ENCODE results near the gene TEX28. TPM values are rescaled to one million over a fixed set of nuclear protein-coding genes. Genes with fewer than 3 reads are reported as not detected.
"Not testable (repeated sequence)": the region's sequence is repeated elsewhere in the genome, so short reads cannot be mapped to it uniquely, and the experiment has no call there.

TEX28 gene, protein sequence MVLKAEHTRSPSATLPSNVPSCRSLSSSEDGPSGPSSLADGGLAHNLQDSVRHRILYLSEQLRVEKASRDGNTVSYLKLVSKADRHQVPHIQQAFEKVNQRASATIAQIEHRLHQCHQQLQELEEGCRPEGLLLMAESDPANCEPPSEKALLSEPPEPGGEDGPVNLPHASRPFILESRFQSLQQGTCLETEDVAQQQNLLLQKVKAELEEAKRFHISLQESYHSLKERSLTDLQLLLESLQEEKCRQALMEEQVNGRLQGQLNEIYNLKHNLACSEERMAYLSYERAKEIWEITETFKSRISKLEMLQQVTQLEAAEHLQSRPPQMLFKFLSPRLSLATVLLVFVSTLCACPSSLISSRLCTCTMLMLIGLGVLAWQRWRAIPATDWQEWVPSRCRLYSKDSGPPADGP
- total RNA-seq, result not detected

DNA sequence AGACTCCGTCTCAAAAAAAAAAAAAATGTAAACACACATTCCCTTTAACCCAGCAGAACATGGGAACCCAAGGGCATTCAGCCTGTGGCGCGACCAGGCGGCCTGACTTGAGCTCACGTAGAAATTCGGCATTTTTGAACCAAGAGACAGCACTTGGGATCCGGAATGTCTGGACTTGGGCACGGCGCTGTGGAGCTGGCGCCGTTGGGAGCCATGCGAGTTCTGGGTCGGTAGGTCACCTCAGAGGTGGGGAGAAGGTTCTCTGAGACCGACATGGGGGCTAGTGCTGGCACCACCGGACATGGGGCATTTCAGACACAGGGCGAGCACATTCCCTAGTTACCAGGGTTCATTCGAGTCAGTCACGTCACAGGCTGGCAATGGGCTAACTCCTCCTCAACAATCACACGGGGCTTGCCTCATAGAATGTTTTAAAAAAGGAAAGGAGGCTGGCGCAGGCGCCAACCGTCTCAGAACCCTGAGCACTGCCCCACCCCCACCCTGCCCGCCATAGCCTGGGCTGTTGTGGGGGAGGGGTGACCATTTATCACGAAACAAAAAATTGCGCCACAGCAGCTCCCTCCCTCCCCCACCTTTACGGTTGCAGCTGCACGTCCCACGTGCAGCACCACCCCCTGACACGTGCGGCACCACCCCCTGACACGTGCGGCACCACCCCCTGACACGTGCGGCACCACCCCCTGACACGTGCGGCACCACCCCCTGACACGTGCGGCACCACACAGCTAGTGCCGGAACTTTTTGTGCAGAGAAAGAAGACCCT is at the start of gene TEX28:
TEX28 (minus strand) TSS at position 334 of the 784 bp plus-strand sequence. CDS start 3,007 bp downstream, outside the sequence.
- no peak within 1 kb of the TSS for H3K4me3 ChIP-seq (ENCODE audit: low read length)
- H3K27me3 ChIP-seq (ENCODE audit: insufficient read depth, low read length), result no peaks in the 10 kb centered on the region
- H3K9me3 ChIP-seq (ENCODE audit: low read depth, low read length), result no peaks in the 10 kb centered on the region
- H3K4me1 ChIP-seq (ENCODE audit: insufficient read depth, low read length), result no peaks in the 10 kb centered on the region

DNA sequence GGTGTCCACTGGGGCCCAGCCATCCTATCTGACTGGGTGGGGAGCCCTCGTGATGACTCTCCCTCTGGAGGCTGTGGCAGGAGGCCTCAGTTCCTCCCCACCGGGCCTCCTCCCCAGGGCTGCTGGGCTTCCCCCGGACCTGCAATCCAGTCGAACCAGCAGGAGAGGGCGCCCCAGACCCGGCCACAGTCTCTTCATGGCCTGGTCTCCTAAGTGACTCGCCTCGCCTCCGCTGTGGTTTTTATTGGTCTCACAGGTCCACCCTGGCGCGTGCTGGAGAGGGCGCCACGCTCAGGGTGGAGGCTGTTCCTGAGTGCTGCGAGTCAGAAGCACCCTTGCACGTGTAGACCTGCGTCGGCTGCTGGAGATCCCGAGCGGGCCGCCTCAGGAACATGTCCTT is 48.7 kb upstream of the TEX28 start:
- not testable (repeated sequence) for H3K27me3 ChIP-seq (ENCODE audit: insufficient read depth, low read length); H3K4me3 ChIP-seq (ENCODE audit: low read length); H3K9me3 ChIP-seq (ENCODE audit: low read depth, low read length)
- H3K4me1 ChIP-seq (ENCODE audit: insufficient read depth, low read length), result peaks cover 15% of the 10 kb centered on the region

DNA sequence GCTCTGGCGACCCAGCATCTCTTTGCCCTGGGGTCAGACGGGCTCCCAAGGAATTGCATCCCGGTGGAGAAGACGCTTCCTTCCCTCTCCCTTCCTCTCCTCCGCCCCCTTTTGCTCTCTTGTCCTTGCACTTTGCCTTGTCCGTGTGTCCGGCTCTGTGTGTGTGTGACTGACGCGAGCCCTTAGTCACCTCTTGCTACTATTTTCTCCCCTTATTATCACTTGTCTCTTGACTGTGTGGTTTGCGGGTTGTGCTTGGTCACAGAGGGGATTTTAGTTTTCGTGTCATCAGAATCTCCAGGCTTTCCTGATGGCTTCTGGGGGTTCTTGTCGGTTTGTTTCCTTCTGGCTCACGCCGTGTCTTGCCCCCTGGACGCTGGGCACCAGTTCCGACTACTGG is 48.1 kb upstream of the TEX28 start:
- H3K4me3 ChIP-seq (ENCODE audit: low read length); H3K27me3 ChIP-seq (ENCODE audit: insufficient read depth, low read length); H3K4me1 ChIP-seq (ENCODE audit: insufficient read depth, low read length); H3K9me3 ChIP-seq (ENCODE audit: low read depth, low read length): not testable (repeated sequence)

DNA sequence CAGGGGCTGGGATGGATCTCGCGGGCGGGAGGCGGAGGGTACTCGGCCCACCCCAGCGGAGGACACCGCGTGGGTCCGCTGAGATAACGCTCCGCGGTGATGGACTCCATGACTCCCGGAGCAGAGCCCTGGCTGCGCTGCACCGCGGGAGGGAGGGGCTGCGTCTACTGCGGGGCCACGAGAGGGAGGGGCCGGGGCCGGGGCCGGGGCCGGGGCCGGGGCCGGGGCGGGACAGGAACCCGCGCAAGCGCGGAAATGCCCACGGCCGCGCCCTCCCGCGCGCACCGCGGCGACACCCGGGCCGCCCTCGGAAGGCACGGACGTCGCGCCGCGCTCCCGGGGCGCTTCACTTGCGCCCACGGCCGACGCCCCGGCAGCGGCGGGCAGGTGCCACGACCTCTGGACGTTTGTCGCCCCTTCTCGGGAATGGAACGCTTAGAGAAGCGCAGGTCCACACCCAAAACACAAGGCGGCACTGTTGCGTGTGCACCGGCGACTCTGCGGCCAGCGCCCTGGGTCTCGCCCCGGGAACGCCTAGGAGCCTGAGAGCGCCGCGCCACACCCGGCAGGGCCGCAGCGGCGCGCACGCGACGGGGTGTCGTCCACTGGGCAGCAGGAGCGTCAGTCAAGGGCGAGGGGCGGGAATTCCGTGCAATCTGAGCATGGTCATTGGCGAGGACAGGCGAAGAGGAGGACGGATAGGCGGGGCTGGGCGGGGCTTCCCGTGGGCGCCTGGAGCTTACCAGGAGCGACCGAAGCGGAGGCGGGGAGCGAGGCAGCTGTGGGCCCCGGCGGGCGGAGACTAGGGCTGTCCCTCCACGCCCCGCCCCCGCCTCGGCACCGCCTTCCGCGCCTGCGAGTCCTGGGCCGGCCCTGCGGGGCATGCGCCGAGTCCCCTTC is 46.7 kb upstream of the TEX28 start:
- not testable (repeated sequence) for H3K27me3 ChIP-seq (ENCODE audit: insufficient read depth, low read length); H3K9me3 ChIP-seq (ENCODE audit: low read depth, low read length); H3K4me1 ChIP-seq (ENCODE audit: insufficient read depth, low read length); H3K4me3 ChIP-seq (ENCODE audit: low read length)

DNA sequence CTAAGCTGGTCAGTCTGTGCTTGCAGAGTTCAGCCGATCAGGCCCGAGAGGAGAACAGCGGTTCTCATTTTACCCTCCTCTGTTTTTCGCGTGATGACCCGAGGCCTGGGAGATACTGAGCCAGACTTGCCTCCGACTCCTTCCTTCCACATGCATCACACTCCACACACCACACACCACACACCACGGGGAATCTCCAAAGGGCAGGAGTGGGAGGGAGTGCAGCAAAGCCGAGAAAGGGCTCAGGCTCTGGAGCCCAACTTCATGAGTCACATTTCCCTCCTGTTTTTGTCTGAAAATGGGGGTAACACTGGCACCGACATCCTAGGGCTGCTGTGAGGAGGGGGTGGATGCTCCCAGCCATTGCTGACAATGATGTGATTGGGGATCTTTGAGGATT is 39.6 kb upstream of the TEX28 start:
- Histone ChIP-seq H3K9me3 (ENCODE audit: low read depth, low read length) (no peaks in the 10 kb centered on the region), H3K27me3 (ENCODE audit: insufficient read depth, low read length) (no peaks in the 10 kb centered on the region), H3K4me3 (ENCODE audit: low read length) (no peak overlapping the region), H3K4me1 (ENCODE audit: insufficient read depth, low read length) (peaks cover 22% of the 10 kb centered on the region)

DNA sequence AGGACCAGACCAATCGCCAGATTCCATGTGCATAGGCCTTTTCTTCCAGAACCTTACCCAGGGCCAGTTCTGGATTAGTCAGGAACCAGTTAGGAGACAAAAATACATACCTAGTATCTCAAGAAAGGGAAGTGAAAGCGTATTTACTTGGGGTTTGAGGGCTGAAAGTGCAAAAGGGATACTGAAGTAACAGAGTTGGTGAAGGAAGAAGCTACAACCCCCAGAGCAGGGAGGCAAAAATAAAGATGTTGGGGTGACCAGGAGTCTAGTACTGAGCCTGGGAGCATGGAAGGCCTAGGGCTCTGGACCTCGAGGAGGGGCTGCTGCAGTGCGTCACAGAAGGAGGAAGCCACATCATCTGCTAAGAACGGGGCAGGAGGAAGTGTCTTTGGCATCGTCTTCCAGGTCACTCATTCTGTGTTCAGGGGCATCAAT is 38.9 kb upstream of the TEX28 start:
- Histone ChIP-seq H3K9me3 (ENCODE audit: low read depth, low read length) (no peaks in the 10 kb centered on the region), H3K4me1 (ENCODE audit: insufficient read depth, low read length) (peaks cover 22% of the 10 kb centered on the region), H3K4me3 (ENCODE audit: low read length) (no peak overlapping the region), H3K27me3 (ENCODE audit: insufficient read depth, low read length) (no peaks in the 10 kb centered on the region)

DNA sequence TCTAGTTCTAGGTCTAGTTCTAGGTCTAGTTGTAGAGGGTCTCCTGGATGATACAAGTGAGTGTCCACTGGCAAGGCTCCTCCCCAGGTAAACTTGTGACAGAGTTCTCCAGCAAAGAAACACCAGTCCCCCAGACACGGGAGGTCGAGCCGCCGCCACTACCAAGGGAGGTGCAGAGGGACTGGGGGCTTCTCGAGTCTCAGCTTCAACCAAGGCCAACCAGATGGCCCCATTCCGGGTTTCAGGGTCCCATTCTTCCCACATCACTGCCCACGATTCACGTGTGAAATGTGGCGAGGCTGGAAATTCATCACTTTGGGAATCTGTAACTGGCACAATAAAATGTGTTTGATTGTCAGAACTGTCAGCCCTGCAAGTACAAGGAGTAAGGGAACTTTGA is 38.2 kb upstream of the TEX28 start:
- no peaks in the 10 kb centered on the region for H3K27me3 ChIP-seq (ENCODE audit: insufficient read depth, low read length)
- peaks cover 22% of the 10 kb centered on the region for H3K4me1 ChIP-seq (ENCODE audit: insufficient read depth, low read length)
- H3K9me3 ChIP-seq (ENCODE audit: low read depth, low read length), result no peaks in the 10 kb centered on the region

DNA sequence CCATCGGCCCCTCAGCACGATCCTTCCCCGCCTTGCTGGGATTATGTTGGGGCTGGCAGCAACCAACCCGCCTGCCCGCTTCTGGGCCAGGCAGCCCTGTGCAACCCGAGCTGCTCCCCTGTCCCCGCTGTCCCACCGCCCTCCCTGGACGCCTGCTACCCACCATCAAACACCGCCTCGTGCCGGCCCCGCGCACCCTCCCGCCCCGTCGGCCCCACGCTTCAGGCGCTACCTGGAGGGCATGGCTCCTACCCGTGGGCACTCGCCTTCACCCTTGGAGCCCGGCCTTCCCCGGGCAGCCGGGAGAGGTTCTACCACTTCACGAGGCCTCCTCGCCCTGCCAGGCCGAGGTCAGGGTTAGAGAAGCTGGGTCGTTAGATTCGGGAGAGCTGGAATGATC is 37.6 kb upstream of the TEX28 start:
- Histone ChIP-seq H3K27me3 (ENCODE audit: insufficient read depth, low read length) (no peaks in the 10 kb centered on the region), H3K4me1 (ENCODE audit: insufficient read depth, low read length) (peaks cover 28% of the 10 kb centered on the region), H3K9me3 (ENCODE audit: low read depth, low read length) (no peaks in the 10 kb centered on the region), H3K4me3 (ENCODE audit: low read length) (no peak overlapping the region)

More for the DNA sequence above, 38.2 kb upstream of the TEX28 start:
- H3K4me3 ChIP-seq (ENCODE audit: low read length), result no peak overlapping the region

DNA sequence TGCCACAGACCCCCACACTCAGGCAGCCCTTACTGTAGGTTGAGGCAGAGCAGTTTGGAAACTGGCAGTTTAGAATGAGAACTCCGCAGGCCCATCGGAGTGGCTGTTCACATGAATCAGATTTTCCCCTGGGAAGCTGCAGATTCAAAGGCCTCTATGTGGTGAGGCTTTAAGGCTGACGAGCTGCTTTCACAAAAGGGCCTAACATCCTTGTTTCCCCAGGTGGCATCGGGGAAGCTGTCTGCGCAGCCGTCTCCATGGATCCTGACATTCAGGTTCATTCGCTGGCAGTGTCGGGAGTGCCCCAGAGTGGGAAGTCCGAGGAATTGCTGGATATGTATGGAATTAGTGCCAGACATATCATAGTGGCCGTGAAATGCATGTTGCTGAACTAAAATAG is 34.4 kb upstream of the TEX28 start:
- no peaks in the 10 kb centered on the region for H3K27me3 ChIP-seq (ENCODE audit: insufficient read depth, low read length)
- no peaks in the 10 kb centered on the region for H3K9me3 ChIP-seq (ENCODE audit: low read depth, low read length)
- peaks cover 39% of the 10 kb centered on the region for H3K4me1 ChIP-seq (ENCODE audit: insufficient read depth, low read length)
- no peak overlapping the region for H3K4me3 ChIP-seq (ENCODE audit: low read length)

DNA sequence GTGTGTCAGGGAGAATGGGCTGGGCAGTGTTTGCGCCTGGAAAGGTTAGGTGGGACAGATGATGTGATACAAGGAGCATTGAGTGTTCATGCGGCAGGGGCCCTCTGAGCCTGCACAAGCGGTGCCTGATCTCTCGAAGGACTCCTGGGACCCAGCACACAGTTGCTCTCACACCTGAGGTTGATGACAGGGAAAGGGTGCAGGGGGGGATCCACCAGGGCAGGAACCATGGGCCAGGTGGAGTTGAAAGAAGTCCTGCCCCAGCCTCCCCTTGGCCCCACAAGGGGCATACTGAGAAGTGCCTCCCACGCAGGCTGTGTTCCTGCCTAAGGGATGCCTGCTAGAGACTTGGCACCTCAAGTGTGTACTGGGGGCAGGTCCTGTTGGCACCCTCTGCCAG is 33.7 kb upstream of the TEX28 start:
- peaks cover 33% of the 10 kb centered on the region for H3K4me1 ChIP-seq (ENCODE audit: insufficient read depth, low read length)
- H3K9me3 ChIP-seq (ENCODE audit: low read depth, low read length), result no peaks in the 10 kb centered on the region
- no peaks in the 10 kb centered on the region for H3K27me3 ChIP-seq (ENCODE audit: insufficient read depth, low read length)
- no peak overlapping the region for H3K4me3 ChIP-seq (ENCODE audit: low read length)

DNA sequence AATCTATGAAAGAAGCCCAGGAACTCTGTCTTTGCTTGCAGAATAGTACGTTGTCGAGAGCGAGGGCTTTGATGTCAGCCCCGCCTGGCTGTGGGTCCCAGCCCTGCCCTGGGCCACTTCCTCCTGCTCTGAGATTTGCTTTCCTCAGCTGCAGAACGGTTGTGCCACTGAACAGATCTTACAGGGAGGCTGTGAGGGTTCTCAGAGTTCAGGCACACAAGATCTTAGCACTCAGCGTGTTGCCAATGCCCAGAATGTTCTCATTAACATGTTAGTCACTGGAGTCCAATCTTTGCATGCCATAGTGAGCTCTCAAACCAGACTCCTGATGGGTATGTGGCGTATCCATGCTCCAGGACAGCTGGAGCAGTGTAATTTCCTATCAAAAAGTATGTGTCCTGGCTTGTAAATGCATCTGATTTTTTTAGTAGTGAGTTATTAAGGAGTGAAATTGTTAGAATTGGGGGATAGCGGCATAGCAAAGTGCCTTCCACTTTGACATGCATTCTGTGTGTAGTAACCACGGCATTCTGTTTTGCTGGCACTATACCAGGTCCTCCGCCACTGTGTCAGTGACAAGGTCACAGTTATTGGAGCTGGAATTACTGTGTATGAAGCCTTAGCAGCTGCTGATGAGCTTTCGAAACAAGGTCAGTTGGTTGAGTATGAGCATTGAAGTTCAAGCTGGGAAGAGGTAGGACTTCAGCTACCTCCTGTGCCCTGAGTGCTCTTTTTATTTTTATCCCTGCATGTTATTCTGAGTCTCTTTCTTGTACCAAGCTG is 32.3 kb upstream of the TEX28 start:
- no peaks in the 10 kb centered on the region for H3K27me3 ChIP-seq (ENCODE audit: insufficient read depth, low read length)
- H3K4me3 ChIP-seq (ENCODE audit: low read length), result no peak overlapping the region
- no peaks in the 10 kb centered on the region for H3K9me3 ChIP-seq (ENCODE audit: low read depth, low read length)
- peaks cover 26% of the 10 kb centered on the region for H3K4me1 ChIP-seq (ENCODE audit: insufficient read depth, low read length)

DNA sequence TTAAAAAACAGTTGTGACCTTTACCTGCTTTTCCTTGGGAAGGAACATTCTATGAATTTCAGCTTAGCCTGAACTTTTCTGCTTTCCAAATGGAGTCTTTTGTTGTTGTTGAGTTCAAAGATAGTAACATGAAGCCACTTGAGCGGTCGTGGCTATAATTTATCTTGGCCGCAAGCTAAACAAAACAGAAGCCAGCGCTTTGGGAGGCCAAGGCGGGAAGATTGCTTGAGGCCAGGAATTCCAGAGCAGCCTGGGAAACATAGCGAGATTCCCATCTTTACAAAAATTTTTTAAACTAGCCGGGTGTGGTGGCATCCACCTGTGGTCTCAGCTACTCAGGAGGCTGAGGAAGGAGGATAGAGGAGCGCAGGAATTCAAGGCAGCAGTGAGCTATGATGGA is 30.6 kb upstream of the TEX28 start:
- peaks cover 26% of the 10 kb centered on the region for H3K4me1 ChIP-seq (ENCODE audit: insufficient read depth, low read length)
- no peaks in the 10 kb centered on the region for H3K9me3 ChIP-seq (ENCODE audit: low read depth, low read length)
- H3K27me3 ChIP-seq (ENCODE audit: insufficient read depth, low read length), result no peaks in the 10 kb centered on the region

DNA sequence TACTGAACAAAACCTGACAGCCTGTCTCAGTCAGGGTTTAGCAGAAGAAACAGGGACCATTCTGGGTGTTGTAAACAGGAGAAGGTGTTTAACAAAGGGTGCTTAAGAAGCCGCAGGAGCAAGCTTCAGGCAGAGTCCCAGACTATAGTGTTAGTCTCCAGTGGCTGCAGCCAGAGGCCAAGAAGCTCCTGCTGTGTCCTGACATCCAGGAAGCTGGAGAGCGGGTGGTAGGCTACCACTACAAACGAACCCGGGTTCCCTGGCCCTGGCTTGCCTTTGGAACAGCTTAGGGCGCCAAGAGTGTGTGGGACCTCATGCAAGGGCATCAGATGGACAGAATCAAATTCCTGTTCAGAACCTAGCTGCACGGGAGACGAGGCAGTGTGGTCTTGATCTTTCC is 28.6 kb upstream of the TEX28 start:
- Histone ChIP-seq H3K4me1 (ENCODE audit: insufficient read depth, low read length) (peaks cover 26% of the 10 kb centered on the region), H3K4me3 (ENCODE audit: low read length) (no peak overlapping the region), H3K9me3 (ENCODE audit: low read depth, low read length) (no peaks in the 10 kb centered on the region), H3K27me3 (ENCODE audit: insufficient read depth, low read length) (no peaks in the 10 kb centered on the region)

More for the DNA sequence above, 30.6 kb upstream of the TEX28 start:
- H3K4me3 ChIP-seq (ENCODE audit: low read length), result no peak overlapping the region

DNA sequence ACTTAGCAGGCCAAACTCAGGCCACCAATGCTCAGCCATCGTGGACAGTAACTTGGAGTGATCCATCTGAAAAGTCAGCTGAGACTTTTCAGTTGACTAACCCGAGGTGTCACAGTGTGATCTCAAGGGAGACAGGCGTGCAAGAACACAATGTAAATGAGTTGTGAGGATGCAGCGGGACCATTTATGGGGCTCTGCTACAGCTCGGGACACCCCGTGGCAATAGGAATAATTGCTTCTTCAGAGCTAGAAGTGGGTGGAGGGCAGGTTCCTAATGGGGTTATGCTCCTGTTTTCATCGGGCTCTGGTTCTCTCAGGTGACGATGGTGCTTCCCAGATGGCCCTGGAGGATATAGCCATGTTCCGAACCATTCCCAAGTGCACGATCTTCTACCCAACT is 28.0 kb upstream of the TEX28 start:
- H3K4me3 ChIP-seq (ENCODE audit: low read length), result no peak overlapping the region
- peaks cover 24% of the 10 kb centered on the region for H3K4me1 ChIP-seq (ENCODE audit: insufficient read depth, low read length)
- no peaks in the 10 kb centered on the region for H3K27me3 ChIP-seq (ENCODE audit: insufficient read depth, low read length)
- no peaks in the 10 kb centered on the region for H3K9me3 ChIP-seq (ENCODE audit: low read depth, low read length)

All from mononuclear cell (primary cell).